Fibroblast of gingiva (primary cell): ENCODE data around the gene RARG.
"Not testable (repeated sequence)": the region's sequence is repeated elsewhere in the genome, so short reads cannot be mapped to it uniquely, and the experiment has no call there.

ENCODE experiments used
- DNase-seq: peaks from one replicate; pipeline ENCODE4 v3.0.0-alpha.2; 2011; ENCODE audit warnings: low read depth

RARG gene

GRCh38 chr12:53208877-53209463 is 23.0 kb downstream of the RARG start:
- no peak for DNase-seq

DNA sequence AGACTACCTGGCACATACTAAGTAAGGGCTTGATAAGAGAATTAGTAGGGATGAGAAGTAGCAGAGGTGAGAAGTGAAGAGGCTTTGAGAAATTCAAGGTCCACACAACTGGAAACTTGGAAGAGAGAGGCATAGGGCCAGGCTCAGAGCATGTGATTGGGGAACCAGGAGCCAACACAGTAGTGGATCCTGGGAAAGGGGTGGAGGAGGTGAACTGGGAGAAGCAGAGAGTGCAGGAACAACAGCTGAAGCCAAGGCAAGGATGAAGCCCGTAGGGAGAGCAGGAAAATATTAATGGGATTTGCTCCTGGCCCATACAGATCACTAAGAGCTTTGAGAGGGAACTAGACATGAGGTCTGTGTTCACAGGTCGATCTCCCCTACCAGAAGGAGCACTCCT is 23.6 kb downstream of the RARG start:
- DNase-seq = no peak

GRCh38 chr12:53207042-53207441 is 25.0 kb downstream of the RARG start, which contains the start of gene ITGB7:
TSS of gene ITGB7 (minus strand) at chr12:53207251. CDS start at chr12:53200443, 6,808 bp downstream.
- no peak for DNase-seq

- peak; percentile 81 for DNase-seq
Observed at GRCh38 chr12:53205747-53206419, 26.1 kb downstream of the RARG start.

DNA sequence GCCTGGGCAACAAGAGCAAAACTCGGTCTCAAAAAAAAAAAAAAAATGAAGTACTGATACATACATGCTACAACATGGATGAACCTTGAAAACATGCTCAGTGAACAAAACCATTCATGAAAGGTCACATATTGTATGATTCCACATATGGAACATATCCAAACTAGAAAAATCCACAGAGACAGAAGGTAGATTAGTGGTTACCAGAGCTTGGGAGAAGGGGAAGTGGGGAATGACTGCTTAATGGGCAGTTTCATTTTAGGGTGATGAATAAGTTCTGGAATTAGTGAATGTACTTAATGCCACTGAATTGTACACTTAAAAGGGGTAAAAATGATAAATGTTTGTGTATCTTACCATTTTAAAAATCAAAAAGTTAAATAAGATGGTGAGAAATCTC is 27.7 kb downstream of the RARG start:
- no peak for DNase-seq

- not testable (repeated sequence) for DNase-seq
Observed at GRCh38 chr12:53202316-53202715, 29.7 kb downstream of the RARG start.

DNA sequence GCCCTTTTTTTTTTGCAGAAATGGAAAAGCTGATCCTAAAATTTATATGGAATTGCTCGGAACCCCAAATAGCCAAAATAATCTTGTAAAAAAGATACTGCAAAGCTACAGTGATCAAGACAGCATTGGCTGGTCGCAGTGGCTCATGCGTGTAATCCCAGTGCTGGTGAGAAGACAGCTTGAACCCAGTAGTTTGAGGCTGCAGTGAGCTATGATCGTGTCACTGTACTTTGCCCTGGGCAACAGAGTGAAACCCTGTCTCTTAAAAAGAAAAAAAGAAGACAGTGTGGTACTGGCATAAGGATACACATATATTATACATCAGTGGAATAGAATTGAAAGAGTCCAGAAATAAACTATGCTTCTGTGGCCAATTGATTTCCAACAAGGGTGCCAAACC is 30.4 kb downstream of the RARG start:
- DNase-seq = no peak

GRCh38 chr12:53201177-53201541 is 30.9 kb downstream of the RARG start:
- no peak for DNase-seq

DNA sequence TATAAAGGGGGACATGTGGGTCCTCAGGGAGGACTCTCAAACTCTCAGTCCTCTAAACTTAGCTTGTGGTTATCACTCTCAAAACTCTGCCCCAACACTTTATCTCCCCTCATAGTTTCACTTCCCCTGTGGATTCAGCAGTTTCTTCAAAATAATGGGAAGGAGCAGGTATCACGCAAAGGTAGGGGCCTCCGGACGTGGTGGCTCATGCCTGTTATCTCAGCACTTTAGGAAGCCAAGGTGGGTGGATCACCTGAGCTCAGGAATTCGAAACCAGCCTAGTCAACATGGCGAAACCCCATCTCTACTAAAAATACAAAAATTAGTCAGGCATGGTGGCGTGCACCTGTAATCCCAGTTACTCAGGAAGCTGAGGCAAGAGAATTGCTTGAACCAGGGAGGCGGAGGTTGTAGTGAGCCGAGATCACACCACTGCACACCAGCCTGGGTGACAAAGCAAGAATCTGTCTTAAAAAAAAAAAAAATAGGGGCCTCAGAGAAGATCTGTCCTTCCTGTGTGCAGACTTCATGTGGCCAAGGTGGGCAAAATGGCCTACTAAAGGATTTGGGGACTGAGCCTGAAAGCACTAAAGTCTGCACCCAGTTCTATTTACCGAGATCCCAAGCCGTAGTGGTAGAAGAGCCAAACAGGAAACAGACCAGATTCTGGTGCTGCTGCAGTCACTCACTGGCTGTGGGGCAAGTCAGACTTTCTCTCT is 31.4 kb downstream of the RARG start:
- no peak for DNase-seq

GRCh38 chr12:53200107-53200457 is 31.9 kb downstream of the RARG start:
- DNase-seq = no peak

DNA sequence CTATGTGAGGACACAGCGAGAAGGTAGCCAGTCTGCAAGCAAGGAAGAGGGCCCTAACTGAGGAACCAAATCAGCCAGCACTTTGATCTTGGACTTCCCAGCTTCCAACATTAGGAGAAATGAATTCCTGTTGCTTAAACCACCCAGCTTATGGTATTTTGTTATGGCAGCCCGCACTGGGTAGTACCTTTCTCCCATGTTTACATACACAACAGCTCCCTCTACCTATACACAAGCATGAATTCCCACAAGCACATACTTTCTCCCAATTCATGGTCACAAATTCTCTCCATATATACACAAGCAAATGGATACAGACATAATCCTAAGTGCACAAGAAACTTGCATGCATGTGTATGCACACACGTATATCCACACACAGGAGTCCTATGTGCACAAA is 32.3 kb downstream of the RARG start:
- DNase-seq = no peak

DNA sequence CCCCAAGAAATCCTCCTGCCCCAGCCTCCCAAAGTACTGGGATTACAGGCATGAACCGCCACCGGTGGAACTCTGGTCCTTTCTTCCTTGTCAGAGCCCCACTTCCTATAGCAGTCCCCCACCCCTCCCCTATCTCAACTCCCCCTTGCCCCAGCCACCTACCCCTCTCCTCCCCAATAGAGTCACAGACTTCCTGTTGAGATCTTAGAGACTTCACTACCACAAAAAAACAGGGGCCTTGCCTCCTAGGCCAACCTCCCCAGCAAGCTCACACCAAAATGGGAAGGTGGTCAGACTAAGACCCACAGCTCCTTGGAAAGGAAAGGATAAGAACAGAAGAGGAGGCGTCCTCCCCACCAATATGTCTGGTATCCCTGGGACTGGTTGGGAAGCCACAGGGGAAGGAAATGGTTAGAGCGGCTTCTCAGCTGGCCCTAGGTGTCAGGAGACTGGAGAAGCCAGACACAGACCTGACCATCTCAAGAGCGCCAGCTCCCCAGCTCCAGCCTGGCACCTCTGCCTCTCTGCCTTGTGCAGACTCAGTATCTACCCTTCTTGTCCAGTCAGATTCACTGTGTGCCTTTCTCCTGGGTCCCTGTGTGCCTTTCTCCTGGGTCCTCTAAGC is 33.4 kb downstream of the RARG start:
- no peak for DNase-seq

DNA sequence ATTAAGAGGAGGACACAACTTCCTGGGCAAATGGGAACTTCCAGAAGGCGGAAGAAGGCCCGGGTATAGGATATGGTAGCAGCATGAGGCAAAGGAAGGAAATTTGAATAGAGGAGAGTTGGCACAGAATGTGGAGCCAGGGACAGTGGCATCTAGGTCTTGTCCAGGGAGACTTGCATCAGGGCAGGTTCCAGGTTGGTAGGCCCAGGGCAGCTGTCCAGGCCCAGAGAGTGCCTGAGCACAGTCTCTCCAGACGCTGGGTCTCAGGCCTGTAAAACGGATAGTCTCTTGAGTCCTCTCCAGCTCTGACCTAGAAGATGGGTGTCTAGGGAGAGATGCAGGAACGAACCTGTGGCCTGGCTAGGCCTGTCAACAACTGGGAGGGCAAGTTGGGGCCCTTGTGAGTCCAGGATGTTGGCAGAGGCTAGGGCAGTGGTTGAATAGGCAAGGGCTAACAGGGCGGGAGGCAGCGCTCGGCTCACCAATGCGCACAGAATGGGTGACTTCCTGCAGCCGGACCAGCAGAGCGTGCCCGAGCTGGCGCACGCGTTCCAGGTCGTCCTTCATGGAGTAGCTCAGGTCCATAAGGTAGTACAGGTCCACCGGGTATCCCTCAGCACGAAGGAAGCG is 34.9 kb downstream of the RARG start:
- DNase-seq = no peak

DNA sequence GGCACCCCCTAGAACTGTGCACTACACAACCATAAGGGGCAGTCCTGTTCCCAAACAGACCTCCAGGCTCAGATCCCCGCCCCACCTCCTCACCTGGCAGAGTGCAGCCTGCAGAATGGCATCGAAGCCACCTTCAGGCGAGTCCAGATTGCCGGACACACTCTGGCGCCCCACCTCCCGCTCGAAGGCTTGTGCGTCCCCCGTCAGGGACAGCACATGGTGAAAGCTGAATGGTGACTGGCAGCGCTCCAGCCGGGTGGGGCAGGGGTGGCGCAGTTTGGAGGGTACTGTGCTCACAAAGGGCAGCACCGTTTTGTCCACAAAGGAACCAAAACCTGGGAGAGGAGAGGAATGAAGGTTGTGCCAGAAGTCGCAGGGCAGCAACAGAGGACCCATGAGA is 35.5 kb downstream of the RARG start:
- DNase-seq = no peak

- no peak for DNase-seq
Observed at GRCh38 chr12:53195516-53196420, 36.2 kb downstream of the RARG start.

DNA sequence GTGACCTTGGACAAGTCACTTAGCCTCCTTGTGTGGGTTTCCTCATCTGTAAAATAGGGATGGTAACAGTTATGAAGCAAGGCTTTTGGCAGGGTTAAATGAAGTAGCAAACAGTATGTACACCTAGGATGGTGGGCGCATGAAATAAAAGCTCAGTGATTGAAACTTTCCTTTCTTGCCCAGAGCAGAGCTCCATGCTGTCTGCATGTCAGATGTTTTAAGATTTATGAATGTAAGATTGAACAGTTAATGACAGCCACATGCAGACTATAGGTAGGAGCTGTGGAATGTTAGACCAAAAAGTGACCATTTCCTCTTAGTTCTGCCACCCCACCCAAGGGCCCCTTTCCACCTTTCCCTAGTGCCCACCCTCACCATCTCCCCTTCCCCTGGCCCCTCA is 37.0 kb downstream of the RARG start:
- DNase-seq = no peak

GRCh38 chr12:53193985-53194716 is 37.9 kb downstream of the RARG start:
- DNase-seq = no peak

GRCh38 chr12:53193040-53193439 is 39.0 kb downstream of the RARG start:
- no peak for DNase-seq

DNA sequence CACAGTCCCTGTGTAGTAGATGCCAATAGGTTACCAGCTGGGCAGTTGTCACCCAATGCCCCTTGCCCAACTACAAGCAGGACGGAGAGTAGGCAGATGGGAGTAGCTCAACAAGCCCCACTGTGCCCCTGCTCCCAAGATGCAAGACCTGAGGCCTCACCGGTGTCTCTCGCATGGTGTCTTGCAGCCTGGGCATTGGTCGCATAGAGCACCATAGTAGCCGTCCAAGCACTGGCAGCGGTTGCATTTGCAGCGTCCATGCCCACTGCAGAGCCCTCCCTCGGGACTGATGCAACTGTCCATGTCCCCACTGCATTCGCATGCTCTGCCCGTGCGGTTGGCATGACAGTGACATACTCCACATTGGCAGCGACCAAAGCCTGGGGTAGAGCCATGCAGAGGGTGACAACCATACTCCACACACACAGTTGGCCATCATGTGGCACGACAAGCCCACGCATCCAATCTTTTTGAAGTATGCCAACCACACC is 39.4 kb downstream of the RARG start:
- no peak for DNase-seq

DNA sequence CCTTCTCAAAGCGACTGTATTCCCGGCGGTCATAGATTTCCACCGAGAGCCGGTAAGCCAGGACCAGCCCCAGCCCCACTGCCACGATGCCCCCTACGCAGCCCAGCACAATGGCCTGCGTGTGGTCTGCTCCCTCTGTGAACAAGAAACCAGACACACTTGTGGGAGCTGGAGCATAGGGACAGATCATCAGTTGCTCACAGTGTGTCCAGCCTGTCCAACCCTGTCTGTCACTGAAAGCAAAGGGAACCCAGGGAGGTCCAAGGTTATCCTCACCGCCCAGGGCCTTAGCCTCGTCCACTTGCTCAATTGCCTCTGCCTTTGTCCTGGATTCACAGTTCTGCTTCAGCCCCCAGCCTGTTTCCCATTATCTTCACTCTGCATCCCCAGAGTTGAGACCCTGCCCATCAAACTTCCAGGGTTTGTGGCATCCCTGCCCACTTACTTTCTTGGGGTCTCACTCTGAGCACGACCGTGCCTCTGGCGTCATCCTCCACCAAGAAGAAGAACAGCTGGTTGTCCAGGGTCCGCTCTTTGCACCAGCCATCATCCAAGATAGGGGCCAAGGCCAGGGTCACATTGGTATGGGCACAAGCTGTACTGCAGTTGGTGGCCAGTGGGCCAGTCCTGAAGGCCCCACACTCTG is 40.0 kb downstream of the RARG start:
- DNase-seq = no peak
